Loucy (cell line): ENCODE measurements around the gene PEAK3.

Experiments
- CTCF ChIP-seq: fragments of 200-600 bp; sonication (generic); conservative IDR thresholded peaks from 2 replicates; pipeline ENCODE4 v1.5.1; 2014; ENCODE audit warnings: mild to moderate bottlenecking, antibody characterized with exemption, low read length
- EZH2phosphoT487 ChIP-seq: fragments of 200-600 bp; IDR thresholded peaks from 2 replicates; pipeline ENCODE4 v1.6.1; 2018; ENCODE audit warnings: antibody characterized with exemption, mild to moderate bottlenecking, moderate library complexity, borderline replicate concordance

GRCh38 chr19:2268861-2269243 lies 13.1 kb downstream of the PEAK3 start:
- no peak for TF ChIP-seq CTCF
- TF ChIP-seq EZH2phosphoT487 = no peak
